CD4-positive, alpha-beta T cell treated with Interleukin-17A for 4 hours (primary cell): Measurements from ENCODE around the gene PNPLA3.

ENCODE experiments used
- DNase-seq: peaks from one replicate; pipeline ENCODE4 v3.0.0-alpha.2; 2020; ENCODE audit warnings: mixed read lengths

The PNPLA3 gene

GRCh38 chr22:43994416-43994815, 70.8 kb downstream of the PNPLA3 start:
- DNase-seq: no peak

- DNase-seq: no peak
These were observed 71.6 kb downstream of the PNPLA3 start for GRCh38 chr22:43995057-43995685.

- DNase-seq: no peak
These were observed 72.2 kb downstream of the PNPLA3 start for GRCh38 chr22:43995798-43996169.

GRCh38 chr22:43996170-43996980, 72.8 kb downstream of the PNPLA3 start:
- DNase-seq: peak; percentile 81

GRCh38 chr22:43996981-43997265, 73.3 kb downstream of the PNPLA3 start:
- no peak for DNase-seq
